GM18868 (cell line): ENCODE results near the gene IL1R2.

Experiments
- ATAC-seq: cut with Tn5 transposase; IDR thresholded peaks from one replicate; pipeline ENCODE4 v1.9.1; 2021; ENCODE audit warnings: mild to moderate bottlenecking, moderate library complexity; ENCODE audit not compliant: unreplicated experiment

Gene IL1R2

GRCh38 chr2:101991721-101992145, at the start of gene IL1R2:
Gene IL1R2, plus strand, starts transcription at chr2:101991960. Its CDS starts 16,616 bp downstream, at chr2:102008576.
- ATAC-seq: no peak

DNA sequence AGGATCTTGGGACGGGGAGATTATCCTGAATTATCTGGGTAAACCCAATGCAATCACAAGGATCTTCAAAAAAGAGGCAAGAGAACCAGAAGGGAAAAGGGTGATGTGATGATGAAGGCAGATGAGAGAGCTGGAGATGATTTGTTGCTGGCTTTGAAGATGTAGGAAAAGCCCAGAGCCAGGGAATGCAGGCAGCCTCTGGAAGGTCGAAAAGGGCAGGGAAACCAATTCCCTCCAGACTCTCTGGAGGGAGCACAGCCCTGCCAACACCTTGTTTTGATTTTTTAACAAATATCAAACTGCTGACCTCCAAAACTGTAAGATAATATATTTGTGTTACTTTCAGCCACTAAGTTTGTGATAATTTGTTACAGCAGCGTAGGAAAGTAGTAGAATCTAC, 48.9 kb upstream of the IL1R2 start:
- ATAC-seq: no peak

GRCh38 chr2:101946372-101947039, 45.3 kb upstream of the IL1R2 start:
- ATAC-seq: no peak

GRCh38 chr2:101947374-101947773, 44.4 kb upstream of the IL1R2 start:
- no peak for ATAC-seq

DNA sequence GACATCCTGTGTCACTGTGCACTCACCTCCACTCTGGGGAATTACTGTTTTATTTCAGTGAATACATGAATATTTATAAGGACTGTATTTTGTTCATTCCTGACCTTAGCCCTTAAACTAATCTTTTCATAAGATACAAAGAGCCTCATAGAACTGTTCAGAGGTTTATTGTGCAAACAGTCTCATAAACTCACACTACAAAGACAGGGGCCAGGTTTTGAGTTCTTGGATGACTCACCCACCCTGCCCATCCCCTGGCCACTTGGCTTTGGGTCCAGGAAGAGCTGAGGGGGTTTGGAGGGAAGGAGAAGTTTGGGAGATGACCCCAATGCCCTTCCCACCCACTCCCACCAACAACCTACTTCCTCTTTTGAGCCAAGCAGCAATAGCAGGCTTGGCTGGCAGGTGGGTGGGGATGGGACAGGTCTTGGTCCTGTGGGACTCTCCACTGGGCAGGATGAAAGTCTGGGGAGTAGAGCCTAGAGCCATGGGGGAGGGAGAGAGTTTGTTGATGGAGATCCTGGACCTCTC, 43.1 kb upstream of the IL1R2 start:
- ATAC-seq: no peak

DNA sequence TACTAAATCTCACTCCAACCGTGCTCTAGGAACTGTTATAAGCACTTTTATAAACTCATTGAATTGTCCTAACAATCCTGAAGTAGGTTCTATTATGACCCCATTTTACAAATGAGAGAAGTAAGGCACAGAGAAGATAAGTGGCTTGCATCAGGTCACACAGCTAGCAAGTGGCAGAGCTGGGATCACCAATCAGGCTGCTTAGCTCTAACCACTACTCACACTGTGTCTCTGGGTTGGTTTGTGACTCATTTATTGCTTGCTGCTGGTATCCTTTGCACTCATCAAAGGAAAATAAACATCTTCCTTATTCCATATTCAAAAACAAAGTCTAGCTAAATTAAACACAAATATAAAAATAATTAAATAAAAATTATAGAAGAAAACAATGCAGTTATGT, 42.5 kb upstream of the IL1R2 start:
- no peak for ATAC-seq

DNA sequence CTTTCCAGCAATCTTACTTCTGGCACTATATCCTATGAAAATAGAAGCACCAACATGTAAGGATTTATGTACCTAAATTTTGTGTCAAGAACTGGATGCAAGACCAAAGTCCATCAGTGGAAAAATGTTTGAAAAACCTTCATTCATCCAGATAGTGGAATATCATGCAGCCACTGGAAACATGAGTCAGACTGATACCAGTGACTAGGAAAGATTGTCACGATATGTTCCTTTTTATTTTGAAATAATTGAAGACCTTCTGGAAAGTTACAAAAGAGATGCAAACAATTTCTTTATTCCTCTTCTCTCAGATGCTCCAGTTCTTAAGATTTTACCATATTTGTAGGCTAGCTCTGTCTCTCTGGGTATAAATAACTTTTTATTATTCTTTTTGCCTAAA, 40.5 kb upstream of the IL1R2 start:
- no peak for ATAC-seq

DNA sequence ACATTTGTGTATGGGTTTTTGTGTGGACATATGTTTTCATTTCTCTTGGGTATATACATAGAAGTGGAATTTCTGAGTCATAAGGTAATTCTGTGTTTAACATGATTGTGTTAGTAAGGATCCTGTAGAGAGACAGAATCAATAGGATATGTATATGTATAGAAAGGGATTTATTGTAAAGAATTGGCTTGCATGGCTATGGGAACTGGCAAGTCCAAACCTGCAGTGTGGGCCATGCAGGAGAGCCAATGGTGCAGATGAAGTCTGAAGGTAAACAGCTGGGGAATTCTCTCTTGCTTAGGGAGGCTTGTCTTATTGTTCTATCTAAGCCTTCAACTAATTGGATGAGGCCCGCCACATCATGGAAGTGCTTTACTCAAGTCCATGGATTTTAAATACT, 39.2 kb upstream of the IL1R2 start:
- no peak for ATAC-seq

DNA sequence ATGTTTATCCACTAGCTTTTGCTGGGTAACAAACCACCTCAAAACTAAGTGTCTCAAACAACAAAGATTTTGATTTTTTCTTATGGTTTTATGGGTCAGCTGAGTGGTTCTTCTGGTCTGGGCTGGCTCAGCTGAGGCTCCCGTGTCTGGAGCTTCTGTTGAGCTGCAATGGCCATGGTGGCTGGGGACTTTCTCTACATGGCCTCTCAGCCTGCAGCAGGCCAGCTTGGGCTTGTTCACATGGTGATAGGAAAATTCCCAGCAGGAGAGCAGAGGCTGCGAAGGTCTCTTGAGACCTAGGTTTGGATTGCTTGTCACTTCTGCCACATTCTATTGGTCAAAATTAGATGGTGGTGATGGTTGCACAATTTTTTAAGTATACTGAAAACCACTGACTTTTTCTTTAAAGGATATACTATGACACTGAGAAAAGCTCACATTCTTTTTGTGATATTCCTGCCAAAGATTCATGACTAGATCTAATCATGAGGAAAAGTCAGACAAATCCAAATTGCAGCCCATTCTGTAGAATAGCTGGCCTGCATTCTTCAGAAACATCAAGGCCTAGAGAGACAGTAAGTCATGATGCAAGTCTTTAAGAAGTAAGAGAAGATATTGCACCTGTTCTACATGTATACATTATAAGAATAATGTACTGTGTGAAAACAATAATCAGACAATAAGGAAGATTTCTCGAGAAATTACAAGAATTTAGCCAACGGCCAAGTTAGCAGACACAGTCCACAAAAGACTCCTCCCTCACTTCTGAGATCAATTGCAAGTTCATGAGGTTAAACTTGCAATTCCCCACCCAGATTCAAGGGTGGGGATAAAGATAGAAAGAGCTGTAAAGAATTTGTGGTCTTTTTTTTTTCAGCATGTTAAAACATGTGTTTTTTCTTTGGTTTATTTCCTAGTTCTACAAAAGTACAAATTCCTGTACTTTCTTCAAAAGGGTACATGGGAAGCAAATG, 35.0 kb upstream of the IL1R2 start:
- ATAC-seq: no peak

- no peak for ATAC-seq
These were observed 33.7 kb upstream of the IL1R2 start for GRCh38 chr2:101958061-101958460.

DNA sequence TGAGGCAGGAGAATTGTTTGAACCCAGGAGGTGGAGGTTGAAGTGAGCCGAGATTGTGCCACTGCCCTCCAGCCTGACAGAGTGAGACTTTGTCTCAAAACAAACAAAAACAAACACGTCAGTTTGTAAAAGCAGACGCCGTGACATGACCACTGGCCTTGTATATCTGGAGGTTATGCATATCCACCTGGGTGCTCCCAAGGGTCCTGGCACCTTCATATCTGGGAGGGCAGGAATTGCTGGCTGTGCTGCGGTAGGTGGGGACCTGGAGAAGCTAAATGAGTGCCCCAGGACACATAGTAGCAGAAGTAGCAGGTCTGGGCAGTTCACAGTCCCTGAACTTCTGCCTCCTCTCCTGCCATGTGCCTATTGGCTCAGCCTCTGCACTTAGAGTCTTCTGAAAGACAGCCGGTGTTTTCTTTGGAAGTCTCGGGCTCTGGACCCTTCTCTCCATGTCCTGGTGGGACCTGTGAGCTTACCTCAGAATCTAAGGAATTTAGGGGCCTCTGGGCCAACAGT, 30.9 kb upstream of the IL1R2 start:
- no peak for ATAC-seq

DNA sequence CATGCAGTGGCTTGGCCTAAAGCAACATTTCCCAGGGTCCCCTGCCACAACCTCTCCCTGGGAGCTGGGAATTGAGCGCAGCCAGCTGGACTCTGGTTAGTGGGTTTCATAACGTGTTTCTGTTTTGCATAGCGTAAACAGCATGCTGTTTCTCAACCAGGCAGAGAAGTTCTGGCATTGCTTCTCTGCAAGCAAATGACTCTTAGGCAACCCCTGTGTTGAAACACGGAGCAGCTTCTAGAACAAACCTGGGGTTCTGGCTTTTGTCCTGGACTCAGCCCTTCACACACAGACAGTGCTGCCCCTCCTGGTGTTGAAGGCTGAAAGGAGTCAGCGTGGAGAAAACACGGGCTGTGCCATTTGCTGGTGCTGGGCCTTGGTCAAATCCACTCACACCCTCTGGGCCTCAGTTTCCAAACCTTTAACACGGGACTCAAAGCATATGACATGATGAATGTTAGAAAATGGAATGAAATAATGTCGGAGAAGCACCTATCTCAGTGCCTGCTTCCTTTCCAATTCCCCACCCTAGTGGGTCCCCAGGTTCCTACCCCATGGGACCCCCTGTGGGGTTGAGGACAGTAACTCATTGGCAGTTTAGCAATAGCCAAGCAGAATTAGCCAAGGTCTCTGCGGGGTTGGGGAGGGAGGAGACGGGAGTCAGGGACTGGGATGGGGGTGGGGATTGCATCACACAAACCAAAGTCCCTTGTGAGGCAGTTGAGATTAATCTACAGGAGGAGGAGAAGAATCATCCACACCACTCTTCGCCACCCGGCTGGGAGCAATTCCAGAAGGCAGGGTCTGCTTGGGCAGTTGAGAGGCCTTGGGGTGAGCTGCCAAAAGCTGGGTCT, 30.2 kb upstream of the IL1R2 start:
- ATAC-seq: no peak

DNA sequence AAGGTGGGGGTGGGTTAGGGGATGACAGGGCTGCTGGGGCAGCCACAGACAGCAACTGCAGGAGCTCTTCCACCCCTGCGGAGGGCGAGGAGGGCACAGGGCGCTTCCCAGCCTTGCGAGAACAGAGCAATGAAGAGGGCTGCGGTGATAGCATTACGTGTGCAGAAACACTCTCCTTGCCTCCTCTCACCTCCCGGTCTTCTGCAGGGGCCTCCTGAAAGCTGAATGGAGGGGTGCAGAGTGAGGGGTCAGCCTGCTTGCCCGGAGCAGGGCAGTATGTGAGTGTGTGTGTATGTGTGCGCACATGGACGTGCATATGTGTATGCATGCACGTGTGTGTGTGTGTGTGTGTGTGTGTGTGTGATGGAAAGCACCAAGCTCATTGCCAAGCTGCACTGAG, 29.5 kb upstream of the IL1R2 start:
- ATAC-seq: no peak

DNA sequence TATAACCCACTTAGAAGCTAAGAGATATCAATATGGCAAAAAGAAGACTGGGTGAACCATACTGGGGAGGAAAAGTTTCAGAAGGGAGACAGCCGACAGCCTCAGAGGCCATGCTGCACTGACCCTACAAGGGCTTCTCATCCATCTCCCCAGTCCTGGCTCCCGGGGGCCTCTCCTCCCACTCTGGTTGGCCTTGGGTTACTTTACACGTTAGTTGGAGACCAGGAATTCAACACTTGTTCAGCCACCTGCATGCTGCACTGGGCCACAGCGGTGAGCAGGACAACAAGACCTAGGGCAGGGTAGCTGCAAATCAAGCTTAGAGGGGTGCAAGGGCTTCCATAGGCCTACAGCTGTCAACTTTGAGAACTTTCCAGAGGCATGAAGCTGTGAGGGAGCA, 28.6 kb upstream of the IL1R2 start:
- no peak for ATAC-seq

- no peak for ATAC-seq
These were observed 23.8 kb upstream of the IL1R2 start for GRCh38 chr2:101967826-101968513.

GRCh38 chr2:101969723-101970122, 22.0 kb upstream of the IL1R2 start:
- ATAC-seq: no peak

DNA sequence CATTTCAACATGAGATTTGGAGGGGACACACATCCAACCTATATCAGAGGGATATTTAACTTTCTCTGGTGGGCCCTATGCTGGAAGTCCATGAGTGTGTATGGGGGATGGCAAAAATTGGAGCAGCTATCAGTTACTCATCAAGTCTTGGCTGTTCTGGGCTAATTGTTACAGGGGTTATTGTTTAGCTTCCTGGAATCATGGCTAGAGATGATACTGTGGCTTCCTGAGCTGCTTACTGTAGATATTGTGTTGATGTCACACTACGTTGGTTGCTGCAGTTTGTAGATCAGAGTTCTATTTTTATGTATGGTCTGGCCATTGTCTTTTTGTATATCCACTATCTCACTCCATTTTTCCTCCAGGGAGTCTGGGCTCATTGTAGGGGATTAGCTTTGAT, 20.9 kb upstream of the IL1R2 start:
- ATAC-seq: no peak

DNA sequence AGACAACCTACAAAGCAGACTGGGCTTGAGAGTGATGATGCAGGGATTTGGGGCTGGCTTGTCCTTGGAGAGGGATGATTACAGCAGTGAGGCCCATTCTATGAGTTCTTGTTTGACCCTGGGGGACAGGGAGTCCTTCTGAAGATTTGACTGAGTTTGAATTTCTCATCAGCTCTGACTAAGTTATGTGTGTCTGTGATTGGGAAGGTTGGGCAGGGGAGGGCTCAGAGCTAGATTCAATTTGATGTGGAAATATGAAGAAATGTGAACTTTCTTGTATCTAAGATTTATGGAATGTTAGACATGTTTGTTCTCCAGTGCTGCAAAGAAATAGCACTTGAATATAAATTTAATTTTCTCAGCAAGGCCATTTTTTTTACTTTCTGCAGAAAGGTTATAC, 19.9 kb upstream of the IL1R2 start:
- ATAC-seq: no peak

DNA sequence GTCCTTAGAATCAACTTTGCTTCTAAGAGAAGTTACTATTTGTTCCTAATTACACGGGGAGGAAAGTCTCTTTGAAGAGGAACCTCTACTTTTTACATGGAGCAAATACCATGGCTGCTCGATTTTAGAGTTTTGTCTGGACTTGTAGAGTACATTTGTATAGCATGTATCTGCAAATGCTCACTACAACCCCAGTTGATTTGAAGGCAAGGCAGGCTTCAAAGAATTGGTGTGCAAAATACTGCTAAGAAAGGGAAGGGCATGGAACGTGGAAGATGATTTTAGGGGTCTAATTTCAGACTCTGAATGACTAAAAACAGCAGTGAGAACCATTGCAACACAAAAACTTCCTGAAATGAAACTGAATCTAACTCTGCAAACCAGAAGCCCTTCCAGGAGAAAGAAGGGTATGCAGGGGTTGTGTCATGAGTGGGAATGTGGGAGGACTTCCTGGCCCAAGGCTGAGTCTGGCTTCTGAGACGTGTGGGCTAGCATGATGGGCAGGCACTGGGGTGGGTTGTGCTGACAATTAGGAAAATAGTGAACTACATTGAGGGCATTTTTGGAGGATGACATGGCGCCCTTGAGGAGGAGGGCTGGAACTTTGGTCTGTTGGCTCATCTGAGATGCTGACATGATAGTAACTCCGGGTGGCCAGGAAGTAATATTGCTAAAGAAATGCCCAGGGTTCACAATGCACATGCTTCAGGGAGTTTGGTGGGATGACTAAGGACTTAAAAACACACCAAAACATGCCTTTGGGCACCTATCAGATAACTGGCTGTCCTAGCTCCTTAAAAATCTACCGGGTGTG, 18.9 kb upstream of the IL1R2 start:
- ATAC-seq: no peak
